WI38 (cell line): Measurements from ENCODE around the gene SASH1.

Source experiments
- H3K4me3 ChIP-seq: 2 replicates; pipeline ENCODE4 v1.5.1; 2011; ENCODE audit warnings: low read depth, mild to moderate bottlenecking, control low read depth, low read length
- TF ChIP-seq, protein P1 (sequence below): IDR thresholded peaks from 2 replicates; pipeline ENCODE4 v1.5.1; 2012; ENCODE audit warnings: low read depth, mild to moderate bottlenecking, control low read depth, low read length

The SASH1 gene

DNA sequence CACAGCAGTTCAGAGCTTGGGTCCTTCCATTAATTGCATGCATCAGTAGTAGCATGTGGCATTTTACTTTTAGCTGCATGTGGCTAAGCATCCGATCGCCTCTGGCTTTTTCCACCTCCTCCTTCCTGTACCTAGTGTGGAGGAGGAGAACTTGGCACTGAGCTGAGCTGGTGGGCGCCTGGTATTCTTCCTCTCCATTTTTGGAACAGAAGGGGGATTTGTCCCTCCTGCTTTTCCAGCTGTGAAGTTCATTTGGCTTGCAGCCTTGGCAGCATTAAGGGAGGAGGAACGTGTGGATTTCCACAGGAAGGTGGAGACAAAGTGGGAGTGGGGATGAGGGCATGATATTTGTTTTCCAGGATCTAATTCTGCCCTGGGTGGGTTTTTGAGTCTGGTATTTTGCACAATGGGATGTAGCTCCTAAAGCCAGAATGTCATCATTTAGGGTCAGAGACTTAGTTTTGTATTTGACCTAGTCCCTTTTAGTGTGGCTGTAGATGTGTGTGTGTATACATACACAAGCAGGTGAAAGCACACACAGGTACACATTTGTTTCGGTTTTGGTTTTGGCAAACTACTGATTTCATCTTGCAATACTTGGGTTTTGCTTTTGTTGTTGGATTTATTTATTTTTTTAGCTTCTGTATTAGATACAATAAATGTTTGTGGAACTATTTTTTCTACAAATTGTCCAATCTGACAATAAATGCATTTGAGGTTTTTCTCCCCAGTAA is 90.0 kb downstream of the SASH1 start:
- TF ChIP-seq, protein P1, sequence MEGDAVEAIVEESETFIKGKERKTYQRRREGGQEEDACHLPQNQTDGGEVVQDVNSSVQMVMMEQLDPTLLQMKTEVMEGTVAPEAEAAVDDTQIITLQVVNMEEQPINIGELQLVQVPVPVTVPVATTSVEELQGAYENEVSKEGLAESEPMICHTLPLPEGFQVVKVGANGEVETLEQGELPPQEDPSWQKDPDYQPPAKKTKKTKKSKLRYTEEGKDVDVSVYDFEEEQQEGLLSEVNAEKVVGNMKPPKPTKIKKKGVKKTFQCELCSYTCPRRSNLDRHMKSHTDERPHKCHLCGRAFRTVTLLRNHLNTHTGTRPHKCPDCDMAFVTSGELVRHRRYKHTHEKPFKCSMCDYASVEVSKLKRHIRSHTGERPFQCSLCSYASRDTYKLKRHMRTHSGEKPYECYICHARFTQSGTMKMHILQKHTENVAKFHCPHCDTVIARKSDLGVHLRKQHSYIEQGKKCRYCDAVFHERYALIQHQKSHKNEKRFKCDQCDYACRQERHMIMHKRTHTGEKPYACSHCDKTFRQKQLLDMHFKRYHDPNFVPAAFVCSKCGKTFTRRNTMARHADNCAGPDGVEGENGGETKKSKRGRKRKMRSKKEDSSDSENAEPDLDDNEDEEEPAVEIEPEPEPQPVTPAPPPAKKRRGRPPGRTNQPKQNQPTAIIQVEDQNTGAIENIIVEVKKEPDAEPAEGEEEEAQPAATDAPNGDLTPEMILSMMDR = no peak
- no peak overlapping the region for H3K4me3 ChIP-seq

DNA sequence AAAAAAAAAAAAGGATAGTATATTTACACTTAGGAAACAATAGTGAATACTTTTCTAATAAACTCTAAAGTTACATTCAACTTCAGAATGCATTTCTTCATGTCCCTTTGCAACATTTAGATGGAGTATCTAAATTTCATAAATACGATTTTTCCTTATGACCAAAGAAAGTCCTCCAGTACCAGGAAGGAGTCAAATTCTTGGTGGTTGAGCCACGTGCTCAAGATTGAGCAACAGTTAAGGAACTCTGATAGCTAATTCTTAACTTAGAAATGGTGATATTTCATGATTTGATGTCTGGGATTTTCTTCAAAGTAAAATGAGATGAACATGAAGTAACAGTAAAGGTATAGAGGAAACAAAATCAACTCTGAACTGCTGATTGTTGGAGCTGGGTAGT is 92.7 kb downstream of the SASH1 start:
- TF ChIP-seq, protein P1 = no peak
- H3K4me3 ChIP-seq = no peak overlapping the region

DNA sequence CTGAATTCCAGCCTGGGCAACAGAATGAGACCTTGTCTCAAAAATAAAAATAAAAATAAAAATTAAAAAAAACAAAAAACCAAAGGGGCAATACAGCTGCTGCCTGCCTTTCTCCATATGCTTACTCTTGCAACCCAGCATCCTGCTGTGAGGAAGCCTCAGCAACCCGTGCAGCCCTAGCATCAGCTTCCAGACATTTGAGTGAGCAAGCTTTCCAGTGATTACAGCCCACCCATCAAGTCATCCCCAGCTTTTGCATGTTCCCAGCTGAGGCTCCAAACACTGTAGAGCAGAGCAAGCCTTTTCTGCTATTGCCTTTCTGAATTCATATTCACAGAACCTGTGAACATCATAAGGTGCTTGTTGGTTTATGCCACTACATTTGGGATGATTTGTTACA is 93.8 kb downstream of the SASH1 start:
- TF ChIP-seq, protein P1 = no peak
- no peak overlapping the region for H3K4me3 ChIP-seq

- TF ChIP-seq, protein P1 = no peak
- no peak overlapping the region for H3K4me3 ChIP-seq
Measured at GRCh38 chr6:148438632-148439031, 96.0 kb downstream of the SASH1 start.

DNA sequence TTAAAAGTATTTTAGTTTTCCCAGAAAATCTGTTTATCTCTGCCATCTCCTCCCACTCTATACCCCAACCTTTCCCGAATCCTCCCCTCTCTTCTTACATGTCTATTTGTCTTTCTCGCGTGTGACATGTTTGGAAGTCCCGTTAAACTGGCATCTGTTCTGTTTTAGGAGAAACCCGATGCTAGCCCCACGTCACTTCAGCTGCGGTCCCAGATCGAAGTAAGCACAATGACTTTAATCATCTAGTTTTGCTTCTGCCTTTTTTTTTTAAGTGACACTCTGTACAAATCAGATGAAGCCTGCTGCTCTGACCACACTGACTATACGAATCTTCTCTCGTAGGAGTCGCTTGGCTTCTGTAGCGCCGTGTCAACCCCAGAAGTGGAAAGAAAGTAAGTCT is 97.4 kb downstream of the SASH1 start:
- TF ChIP-seq, protein P1 = no peak
- H3K4me3 ChIP-seq = no peak overlapping the region

GRCh38 chr6:148440877-148441453 is 98.3 kb downstream of the SASH1 start:
- TF ChIP-seq, protein P1 = no peak
- H3K4me3 ChIP-seq = no peak overlapping the region

GRCh38 chr6:148441454-148441911 is 98.8 kb downstream of the SASH1 start:
- TF ChIP-seq, protein P1 = no peak
- no peak overlapping the region for H3K4me3 ChIP-seq
